ENCODE results near the gene CHST11.
A peak's percentile ranks its signal among the peaks of the same experiment; 100 is the strongest.

The CHST11 gene

DNA sequence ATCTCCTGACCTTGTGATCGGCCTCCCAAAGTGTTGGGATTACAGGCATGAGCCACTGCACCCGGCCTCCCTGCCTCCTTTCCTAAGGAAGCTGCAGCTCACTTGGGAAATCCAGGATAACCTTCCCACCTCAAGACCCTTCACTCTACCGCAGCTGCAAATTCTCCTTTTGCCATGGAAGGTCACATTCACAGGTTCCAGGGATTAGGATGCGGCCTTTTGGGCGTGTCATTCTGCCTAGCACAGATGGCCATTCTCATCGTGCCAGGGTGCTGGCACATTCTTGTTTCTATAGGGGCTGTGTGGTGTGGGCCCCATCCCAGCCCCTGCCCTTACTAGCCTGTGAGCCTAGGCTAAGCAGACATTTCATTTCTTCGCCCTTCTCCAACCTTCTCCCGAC, 219.9 kb downstream of the CHST11 start:
- no peak for DNase-seq (ENCODE audit: low spot score)

DNA sequence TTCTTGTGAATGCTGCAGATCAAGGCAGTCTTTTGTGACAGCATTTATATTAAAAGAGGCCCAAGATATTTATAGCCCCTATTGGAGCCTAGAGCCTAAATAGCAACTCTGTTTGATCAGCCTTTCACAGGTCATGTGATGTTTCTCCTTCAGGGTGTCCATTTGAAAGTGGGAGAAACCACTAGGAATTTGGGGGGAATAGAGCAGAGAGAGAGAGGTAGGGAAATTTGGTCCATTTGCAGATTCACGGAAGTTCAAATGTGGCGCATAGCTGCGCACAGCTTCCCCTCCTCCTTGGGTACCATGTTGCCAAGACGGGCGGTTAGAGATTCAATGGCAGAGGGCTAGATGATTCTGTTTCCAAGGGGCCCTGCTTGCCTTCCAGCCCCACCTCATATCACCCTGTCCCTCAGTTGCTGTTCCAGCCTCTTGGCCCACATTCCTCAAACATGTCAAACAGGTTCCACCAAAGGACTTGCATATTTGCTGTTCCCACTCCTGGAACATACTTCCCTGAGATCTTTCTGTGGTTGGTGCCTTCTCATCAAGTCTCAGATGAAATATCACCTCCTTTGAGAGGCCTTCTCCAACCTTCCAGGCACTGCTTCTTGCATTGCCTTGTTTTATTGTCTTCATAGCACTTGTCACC, 220.8 kb downstream of the CHST11 start:
- no peak for DNase-seq (ENCODE audit: low spot score)

DNA sequence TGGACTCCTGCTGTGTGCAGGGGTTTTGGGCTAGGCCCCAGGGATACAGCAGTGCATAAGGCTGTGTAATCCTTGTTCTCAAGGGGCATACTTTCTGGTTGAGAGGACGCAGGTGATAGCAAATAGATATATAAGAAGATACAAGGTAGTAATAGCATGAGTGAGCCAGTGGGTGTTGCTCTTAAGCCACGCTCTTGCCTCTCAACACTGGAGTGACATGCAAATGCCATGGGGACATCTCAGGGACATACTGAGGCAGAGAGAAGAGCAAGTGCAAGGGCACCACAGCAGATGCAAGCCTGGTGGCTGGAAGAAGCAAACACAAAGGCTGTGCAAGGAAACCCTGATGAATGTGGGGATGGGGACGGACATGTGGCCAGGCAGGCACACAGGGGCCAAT, 223.3 kb downstream of the CHST11 start:
- DNase-seq (ENCODE audit: low spot score): no peak

- no peak for DNase-seq (ENCODE audit: low spot score)
Observed at GRCh38 chr12:104680491-104680890, 223.7 kb downstream of the CHST11 start.

- no peak for DNase-seq (ENCODE audit: low spot score)
Observed at GRCh38 chr12:104681012-104681690, 224.4 kb downstream of the CHST11 start.

DNA sequence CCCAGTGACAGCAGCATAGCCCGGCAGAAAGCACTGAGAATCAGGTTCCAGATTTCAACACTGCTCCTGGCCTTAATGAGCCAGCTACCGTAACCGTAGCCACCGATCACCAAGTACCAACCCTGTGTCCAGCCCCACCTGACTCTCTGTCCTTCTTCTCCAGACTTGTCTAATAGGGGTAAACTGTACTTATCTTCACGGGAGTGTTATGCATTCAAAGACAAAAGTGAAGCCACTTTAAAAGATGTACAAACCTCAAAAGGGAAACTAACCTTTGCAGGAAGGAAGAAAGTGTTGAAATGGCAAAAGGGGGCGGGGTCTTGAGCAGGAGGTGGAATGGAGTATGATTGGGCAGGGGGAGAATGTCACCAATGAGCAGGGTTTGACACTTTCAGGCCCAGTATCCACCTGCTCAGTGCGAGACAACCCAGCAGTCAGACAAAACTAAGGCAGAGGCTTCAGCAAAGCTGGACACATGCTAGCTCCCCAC, 226.1 kb downstream of the CHST11 start:
- DNase-seq (ENCODE audit: low spot score): no peak

DNA sequence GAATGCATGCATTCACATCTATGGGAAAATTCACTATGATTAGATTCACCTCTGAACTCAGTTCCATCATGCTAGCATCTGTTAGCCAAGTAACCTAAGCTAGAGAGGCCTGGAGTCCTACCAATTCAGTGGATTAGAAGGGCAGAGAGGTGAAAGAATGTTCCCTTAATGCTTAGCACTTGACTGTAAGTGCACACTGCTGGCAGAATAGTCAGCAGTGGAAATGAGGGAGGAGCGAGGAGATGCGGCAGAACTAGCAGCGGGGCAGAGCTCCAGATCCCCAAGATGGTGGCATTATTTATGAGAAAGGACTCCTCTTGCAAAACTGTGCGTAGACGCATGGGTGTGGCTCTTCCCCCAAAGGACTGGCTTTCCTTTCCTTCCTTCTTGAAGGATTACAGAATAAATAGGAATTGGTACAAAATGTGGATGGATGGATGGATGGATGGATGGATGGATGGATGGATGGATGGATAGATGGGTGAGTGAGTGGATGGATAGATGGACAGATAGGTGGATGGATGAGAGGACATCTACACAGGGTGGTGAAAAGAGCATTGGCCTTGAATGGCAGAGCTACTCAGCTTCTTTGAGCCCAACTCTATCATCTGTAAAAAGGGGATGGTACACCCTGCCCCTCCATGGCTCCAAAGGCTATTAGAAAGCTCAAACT, 227.2 kb downstream of the CHST11 start:
- DNase-seq (ENCODE audit: low spot score): no peak

DNA sequence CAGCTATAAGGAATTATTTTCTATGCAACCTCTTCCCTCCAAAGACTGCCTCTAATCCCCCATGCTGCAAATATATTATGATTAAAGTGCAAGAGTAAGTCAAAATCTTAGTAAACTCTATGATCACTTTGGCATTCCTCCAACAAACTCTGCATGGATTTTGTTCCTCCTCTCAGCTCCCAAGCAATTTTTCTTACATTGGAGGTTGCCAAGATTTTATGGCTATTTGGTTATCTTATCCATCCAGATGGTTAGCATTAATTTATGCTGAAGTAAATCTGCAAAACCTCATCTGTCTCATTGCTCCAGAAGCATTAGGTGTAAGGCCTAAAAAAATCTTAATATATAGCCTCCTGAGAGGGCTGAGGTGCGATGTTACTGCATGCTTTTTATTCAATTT, 228.1 kb downstream of the CHST11 start:
- peak; percentile 10 for DNase-seq (ENCODE audit: low spot score)

DNA sequence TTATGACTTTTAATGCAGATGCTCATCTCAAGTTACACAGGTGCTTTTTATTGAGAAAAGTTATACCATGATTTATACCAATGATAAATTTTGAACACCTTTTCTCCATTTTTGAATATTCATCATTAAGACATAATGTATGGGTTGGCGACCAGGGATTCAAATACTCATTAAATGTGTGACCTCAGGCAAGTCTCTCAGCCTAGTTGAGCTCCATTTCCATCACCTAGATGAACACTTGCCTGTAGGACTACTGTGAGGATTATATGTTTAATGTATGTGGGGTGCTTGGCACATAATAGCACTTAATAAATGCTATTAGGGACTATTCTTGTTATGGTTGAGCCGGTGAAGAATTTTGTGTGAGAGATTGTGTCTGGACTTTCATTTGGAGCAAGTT, 228.6 kb downstream of the CHST11 start:
- no peak for DNase-seq (ENCODE audit: low spot score)

- DNase-seq (ENCODE audit: low spot score): no peak
Observed at GRCh38 chr12:104686196-104686595, 229.4 kb downstream of the CHST11 start.

- DNase-seq (ENCODE audit: low spot score): no peak
Observed at GRCh38 chr12:104687823-104688573, 231.2 kb downstream of the CHST11 start.

- DNase-seq (ENCODE audit: low spot score): no peak
Observed at GRCh38 chr12:104689635-104690034, 232.9 kb downstream of the CHST11 start.

DNA sequence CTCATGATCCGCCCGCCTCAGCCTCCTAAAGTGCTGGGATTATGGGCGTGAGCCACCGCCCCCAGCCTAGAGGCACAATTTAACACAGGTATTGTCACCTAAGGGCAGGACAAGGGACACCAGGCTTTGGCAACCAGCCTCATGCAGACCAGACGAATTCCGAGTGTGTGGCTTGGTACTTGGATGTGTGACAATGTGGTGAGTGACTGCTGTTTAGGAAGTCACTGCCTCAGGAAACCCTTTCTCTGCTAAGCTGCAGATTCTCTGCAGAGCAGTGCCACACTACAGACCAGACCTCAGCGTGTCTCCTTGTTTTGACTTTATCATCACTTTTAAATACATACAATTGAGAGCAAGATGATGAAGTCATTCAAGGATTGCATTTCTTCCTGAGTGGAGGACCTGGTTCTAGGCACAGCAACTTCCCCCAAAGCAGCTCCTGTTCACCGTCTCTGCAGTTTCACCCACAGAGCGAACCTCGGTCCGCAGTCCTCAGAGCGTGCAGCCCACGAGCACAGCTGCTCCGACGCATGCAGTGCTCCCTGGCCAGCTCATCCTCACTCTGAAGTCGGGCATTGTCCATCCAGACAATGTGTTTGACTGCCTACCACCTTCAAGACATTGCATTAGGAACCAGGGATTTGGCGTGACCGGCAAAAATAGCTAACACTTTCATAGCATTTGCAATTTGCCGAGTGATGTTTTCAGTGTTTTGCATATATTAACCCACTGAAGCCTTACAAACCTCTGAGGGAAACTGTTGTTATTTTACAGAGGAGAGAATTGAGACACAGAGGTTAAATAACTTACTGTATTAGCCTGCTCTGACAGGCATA, 235.2 kb downstream of the CHST11 start:
- DNase-seq (ENCODE audit: low spot score): no peak

- DNase-seq (ENCODE audit: low spot score): no peak
Observed at GRCh38 chr12:104692557-104693218, 235.9 kb downstream of the CHST11 start.

DNA sequence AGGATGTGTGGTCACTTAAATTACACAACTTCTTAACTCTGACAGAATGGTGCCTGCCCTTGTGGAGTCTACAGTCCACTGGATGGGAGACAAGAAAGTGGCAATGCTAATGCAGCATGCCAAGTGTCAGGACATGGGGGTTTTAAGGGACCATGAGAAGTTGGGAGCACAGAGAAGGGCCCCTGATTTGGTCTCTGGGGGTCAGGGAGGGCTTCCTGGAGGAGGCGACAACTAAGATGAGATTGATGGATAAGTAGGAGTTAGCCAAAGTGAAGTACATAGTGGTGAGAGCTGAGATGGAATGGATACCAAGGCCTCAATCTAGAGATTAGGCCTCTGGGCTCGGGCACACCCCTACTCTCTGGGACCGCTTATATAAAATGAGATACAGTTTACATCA, 236.7 kb downstream of the CHST11 start:
- no peak for DNase-seq (ENCODE audit: low spot score)

DNA sequence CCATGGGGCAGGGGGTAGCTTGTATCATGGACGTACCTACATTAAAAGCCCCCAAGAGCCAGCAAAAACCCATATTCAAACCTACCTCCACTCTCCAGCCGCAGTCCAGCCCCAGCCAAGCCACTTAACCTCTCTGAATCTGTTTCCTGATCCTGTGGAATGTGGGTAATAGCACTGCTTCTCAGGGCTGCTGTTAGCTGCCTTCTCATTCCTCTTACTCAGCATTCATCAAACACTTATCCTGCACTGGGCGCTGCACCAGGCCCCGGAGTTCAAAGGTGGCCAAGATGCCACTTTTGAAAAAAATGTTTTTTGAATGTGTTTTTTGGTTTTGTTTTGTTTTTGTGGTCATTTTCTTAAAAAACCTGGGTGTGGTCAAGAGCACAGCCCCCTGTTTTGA, 237.4 kb downstream of the CHST11 start:
- no peak for DNase-seq (ENCODE audit: low spot score)

DNA sequence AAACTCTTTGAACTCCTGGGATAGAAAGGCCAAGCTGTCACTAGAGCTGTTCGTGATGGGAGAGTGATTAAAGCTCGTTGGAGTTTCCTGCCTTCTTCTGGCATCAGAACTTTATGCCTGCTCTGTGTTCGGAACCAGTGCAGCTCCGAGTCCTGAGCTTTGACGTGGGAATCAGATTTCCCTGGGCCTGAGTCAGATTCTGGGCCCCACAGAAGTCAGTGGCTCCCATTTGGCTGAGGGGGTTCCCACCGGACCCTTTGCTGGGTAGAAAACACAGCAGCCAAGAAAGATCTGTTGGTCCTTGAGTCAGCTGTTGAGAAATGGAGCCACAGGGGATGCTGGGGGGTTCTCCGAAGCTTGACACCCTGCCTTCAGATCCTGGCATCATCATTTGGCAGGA, 238.0 kb downstream of the CHST11 start:
- no peak for DNase-seq (ENCODE audit: low spot score)

DNA sequence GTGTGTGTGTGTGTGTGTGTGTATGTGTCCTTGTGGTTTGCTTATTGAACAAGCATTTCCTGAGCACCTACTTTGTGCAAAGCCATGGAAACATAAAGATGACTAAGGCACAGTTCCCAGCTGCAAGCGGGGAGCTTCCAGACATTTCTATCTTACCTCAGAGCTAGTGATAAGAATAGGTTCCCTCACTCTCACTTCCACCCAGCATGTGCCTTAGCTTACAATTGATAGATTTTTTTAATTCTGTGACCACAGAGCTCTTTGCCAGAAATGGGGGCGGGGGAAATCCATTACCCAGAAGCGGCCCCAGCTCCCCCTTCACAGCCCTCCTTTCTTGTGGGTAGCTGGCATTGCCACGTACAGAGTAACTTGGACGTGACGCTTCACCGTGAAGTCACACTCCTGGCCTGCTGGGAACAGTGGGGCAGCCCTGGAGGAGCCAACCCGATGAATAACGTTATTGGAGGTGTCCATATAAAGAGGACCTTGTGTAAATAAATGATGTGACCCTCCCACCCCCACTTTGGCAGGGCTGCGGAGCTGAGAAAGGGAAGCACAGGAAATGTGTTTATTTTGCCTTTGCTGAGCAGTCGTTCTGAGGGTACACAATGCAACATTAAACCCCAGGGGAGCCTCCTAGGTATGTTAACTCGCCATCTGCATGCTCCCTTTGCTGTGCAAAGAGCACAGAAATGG, 238.9 kb downstream of the CHST11 start:
- DNase-seq (ENCODE audit: low spot score): no peak

GRCh38 chr12:104697186-104697585, 240.4 kb downstream of the CHST11 start:
- no peak for DNase-seq (ENCODE audit: low spot score)

DNA sequence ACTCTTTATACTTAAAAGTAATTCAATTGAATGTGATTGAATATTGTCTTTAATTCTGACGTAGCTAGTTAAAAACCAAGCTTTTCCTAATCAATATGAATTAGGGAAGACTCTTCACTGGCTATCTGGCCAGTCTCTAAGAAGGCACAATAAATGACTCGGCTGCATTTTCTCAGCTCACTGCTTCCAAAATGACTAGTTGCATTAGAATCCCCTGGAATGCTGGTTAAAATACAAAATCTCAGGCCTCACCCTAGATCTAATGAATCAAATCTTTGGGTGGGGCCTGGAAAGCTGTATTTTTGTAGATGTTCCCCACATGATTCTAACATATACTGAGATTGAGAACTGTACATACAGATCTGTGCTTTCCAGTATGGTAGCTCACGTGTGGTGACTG, 242.1 kb downstream of the CHST11 start:
- DNase-seq (ENCODE audit: low spot score): no peak
